AG09319 (cell line): Measurements from ENCODE around the gene NENF.
"Not testable (repeated sequence)": the region's sequence is repeated elsewhere in the genome, so short reads cannot be mapped to it uniquely, and the experiment has no call there.

Source experiments
- DNase-seq: peaks from one replicate; pipeline ENCODE4 v3.0.0-alpha.2; 2010; ENCODE audit warnings: low read depth; ENCODE audit errors: extremely low read depth
- CTCF ChIP-seq: IDR thresholded peaks from 2 replicates; pipeline ENCODE4 v1.5.1; 2011; ENCODE audit warnings: low read depth, mild to moderate bottlenecking, inconsistent platforms, low read length, moderate library complexity

Gene NENF

DNA sequence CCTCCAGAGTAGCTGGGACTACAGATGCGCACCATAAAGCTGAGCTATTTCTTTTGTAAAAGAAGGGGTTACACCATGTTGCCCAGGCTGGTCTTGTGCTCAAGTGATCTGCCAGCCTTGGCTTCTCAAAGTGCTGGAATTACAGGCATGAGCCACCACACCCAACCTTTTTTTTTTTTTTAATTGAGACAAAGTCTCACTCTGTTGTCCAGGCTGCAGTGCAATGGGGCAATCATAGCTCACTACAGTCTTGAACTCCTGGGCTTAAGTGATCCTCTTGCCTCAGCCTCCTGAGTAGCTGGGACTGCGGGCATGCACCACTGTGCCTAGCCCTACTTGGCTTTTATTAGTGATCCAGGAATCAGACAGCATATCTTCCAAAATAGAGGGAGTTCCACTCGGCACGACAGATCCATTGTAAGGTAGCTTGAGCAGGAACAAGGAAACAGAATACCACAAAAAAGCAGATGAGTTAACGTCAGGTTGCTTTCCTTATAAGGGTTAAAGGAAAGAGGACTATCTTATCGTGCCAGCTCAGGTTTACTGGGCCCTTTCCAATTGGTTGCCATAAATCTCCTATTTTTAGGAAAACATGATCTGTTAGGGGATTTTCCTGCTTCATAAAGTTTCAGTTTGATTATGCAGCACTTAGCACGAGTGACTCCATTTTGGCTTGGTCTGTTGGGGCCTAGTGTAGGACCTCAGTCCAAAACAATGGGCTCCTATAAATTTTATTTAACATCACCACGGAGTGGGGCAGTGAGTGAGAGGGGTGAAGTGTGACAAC lies 45.2 kb downstream of the NENF start:
- no peak for TF ChIP-seq CTCF
- DNase-seq: no peak

DNA sequence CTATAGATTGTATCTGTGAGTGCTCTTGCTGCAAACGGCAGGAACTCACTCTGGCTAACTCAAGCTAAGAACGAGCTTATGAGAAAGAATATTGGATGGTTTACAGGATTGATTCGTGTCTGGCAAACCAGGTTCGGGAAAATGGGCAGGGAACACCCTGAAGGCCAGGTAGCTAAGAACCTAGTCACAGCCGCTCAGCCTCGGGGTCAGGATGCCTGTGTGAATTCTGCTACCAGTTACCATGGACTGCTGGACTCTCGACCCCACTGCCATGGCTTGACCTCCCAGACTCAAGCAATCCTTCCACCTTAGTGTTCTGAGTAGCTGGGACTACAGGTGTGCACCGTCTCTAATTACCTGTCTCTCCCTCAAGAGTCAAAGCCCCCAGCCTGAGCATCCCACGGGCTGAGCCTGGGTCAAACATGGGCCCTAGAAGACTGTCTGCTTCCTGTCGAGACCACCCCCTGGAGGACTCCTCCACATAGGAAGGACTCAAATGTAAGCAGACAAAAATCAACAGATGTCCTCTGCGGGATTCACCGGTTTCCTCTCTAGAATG lies 45.8 kb downstream of the NENF start:
- no peak for DNase-seq
- no peak for TF ChIP-seq CTCF

- no peak for TF ChIP-seq CTCF
- no peak for DNase-seq
Observed at GRCh38 chr1:212479188-212479587, 46.5 kb downstream of the NENF start.

GRCh38 chr1:212480711-212481437 lies 48.2 kb downstream of the NENF start:
- DNase-seq: not testable (repeated sequence)

DNA sequence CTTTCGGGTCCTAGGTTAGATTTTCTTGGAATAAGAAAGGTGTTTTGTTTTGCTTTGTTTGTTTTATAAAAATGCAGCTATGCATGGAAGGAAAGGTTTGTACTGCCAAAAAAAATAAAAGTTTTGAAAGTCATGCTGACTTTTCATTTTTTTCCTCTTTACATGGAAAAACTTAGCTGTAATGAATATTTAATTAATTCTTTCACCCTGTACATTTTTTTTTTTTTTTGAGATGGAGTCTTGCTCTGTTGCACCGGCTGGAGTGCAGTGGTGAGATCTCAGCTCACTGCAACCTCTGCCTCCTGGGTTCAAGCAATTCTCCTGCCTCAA lies 48.7 kb downstream of the NENF start:
- no peak for TF ChIP-seq CTCF
- DNase-seq: no peak

DNA sequence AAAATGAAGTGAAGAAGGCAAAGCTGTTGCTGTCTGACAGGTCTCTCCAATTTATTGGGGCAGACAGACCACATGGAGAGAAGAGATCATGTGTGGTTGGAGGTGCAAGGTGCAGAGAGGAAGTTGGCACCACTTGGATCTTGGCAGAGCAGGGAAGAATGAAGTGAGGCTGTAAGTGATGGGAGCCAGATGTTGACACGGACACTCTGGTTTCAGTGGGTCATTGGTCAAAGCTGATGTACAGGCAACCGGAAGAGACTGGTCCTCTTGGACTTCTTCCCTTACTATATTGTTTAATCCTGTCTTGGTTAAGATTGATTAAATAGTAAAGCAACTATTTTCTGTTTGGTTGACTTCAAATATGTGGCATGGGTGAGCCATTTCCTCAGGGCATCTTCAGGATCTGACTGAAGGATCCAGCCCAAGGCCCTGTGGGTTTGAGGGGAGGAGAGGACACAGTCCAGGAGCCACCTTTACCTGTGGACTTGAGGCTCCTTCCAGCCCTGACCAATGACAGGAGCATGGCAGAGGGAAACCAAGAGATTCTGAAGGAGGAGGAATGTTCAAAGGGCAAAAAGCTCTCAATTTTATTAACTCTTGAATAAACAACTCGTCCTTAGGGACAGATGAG lies 49.4 kb downstream of the NENF start:
- DNase-seq: no peak
- TF ChIP-seq CTCF: no peak

- no peak for DNase-seq
- no peak for TF ChIP-seq CTCF
Observed at GRCh38 chr1:212482637-212483441, 50.1 kb downstream of the NENF start.
